H1 (cell line): ENCODE measurements around the gene TBC1D17. TPM values are rescaled to one million over a fixed set of nuclear protein-coding genes. Genes with fewer than 3 reads are reported as not detected.

ENCODE experiments used
- CTCF ChIA-PET: fragments of 300-600 bp; sonication (Branson Sonifier 250); formaldehyde crosslinking; loops from one replicate; lab custom pipeline; 2021; ENCODE audit not compliant: partially characterized antibody; lab: Charles Lee
- POLR2A ChIA-PET: fragments of 300-600 bp; sonication (Branson Sonifier 250); formaldehyde crosslinking; loops from one replicate; lab custom pipeline; 2021; ENCODE audit warnings: inconsistent platforms; ENCODE audit not compliant: partially characterized antibody; lab: Charles Lee
- DNase-seq, 2 experiments: peaks; one replicate each; pipeline versions ENCODE4 v3.0.0 to v3.0.0-alpha.2; 2010 to 2022; ENCODE audit warnings: low spot score in 2 of 2, low read depth in 1 of 2, mixed read lengths in 1 of 2
- FAIRE-seq: peaks from 2 replicates; lab custom pipeline; 2011; peaks lifted over from hg19 to GRCh38; lab: Jason Lieb, UNC
- H2AFZ ChIP-seq: 2 replicates; pipeline ENCODE4 v1.8.1; 2012; ENCODE audit warnings: low read length, inconsistent platforms
- H2AK5ac ChIP-seq: 2 replicates; pipeline ENCODE4 v1.6.1; 2013; ENCODE audit warnings: low read depth, low read length
- H2BK120ac ChIP-seq: replicated peaks from 2 replicates; pipeline ENCODE3; 2013; ENCODE audit warnings: low read depth, low read length, inconsistent platforms
- H2BK12ac ChIP-seq: 2 replicates; pipeline ENCODE4 v1.6.1; 2013; ENCODE audit warnings: low read depth, low read length
- H2BK15ac ChIP-seq: 2 replicates; pipeline ENCODE4 v1.6.1; 2013; ENCODE audit warnings: low read length
- H2BK20ac ChIP-seq: 2 replicates; pipeline ENCODE4 v1.6.1; 2013; ENCODE audit warnings: low read length
- H2BK5ac ChIP-seq: 2 replicates; pipeline ENCODE4 v1.6.1; 2013; ENCODE audit warnings: low read depth, low read length
- H3K14ac ChIP-seq: 2 replicates; pipeline ENCODE4 v1.6.1; 2013; ENCODE audit warnings: inconsistent platforms; ENCODE audit not compliant: insufficient read length
- H3K18ac ChIP-seq: 2 replicates; pipeline ENCODE4 v1.6.1; 2013; ENCODE audit warnings: low read length; ENCODE audit errors: extremely low read depth
- H3K23ac ChIP-seq: 2 replicates; pipeline ENCODE4 v1.6.1; 2013; ENCODE audit warnings: inconsistent platforms; ENCODE audit not compliant: insufficient read length
- H3K23me2 ChIP-seq: 2 replicates; pipeline ENCODE4 v1.6.1; 2013; ENCODE audit warnings: low read depth, low read length
- H3K27ac ChIP-seq: 2 replicates; pipeline ENCODE4 v1.6.1; 2011; ENCODE audit warnings: low read depth, low read length, inconsistent platforms
- H3K27me3 ChIP-seq, 4 experiments: replicated peaks in 1 of 4; 1 replicate in 1 of 4; 2 replicates in 3 of 4; pipeline versions ENCODE4 v1.6.1 to v1.8.1; 2011 to 2013; ENCODE audit warnings: low read length in 3 of 4, mild to moderate bottlenecking in 3 of 4, inconsistent platforms in 2 of 4, mixed read lengths in 2 of 4, moderate library complexity in 1 of 4; ENCODE audit not compliant: control insufficient read depth in 3 of 4, insufficient read depth in 3 of 4; ENCODE audit errors: extremely low read depth in 1 of 4
- H3K36me3 ChIP-seq, 4 experiments: 2 replicates each; pipeline versions ENCODE4 v1.6.1 to v1.8.1; 2011 to 2013; ENCODE audit warnings: mild to moderate bottlenecking in 4 of 4, low read length in 3 of 4, moderate library complexity in 2 of 4, control low read depth in 1 of 4, inconsistent platforms in 1 of 4; ENCODE audit not compliant: insufficient read depth in 4 of 4, control insufficient read depth in 2 of 4
- H3K4ac ChIP-seq: replicated peaks from 2 replicates; pipeline ENCODE3; 2013; ENCODE audit warnings: low read length, low read depth, mixed read lengths, inconsistent platforms; ENCODE audit not compliant: insufficient read length
- H3K4me1 ChIP-seq, 4 experiments: replicated peaks in 1 of 4; 1 replicate in 1 of 4; 2 replicates in 3 of 4; pipeline versions ENCODE4 v1.6.1 to v1.8.1; 2011 to 2013; ENCODE audit warnings: low read length in 3 of 4, inconsistent platforms in 2 of 4, mixed read lengths in 1 of 4; ENCODE audit not compliant: insufficient read depth in 4 of 4, control insufficient read depth in 3 of 4
- H3K4me2 ChIP-seq, 2 experiments: 2 replicates each; pipeline versions ENCODE4 v1.6.1 to v1.8.1; 2011 to 2013; ENCODE audit warnings: low read depth in 2 of 2, low read length in 2 of 2, control low read depth in 1 of 2, inconsistent platforms in 1 of 2, mild to moderate bottlenecking in 1 of 2; ENCODE audit not compliant: insufficient read depth in 1 of 2
- H3K4me3 ChIP-seq, 4 experiments: fragments of 200-600, 300-600 bp in 1 of 4; sonication (generic), shearing (Covaris generic), sonication (Bioruptor Twin) in 1 of 4; 2 replicates each; pipeline versions ENCODE4 v1.5.1 to v1.8.1; 2011 to 2016; ENCODE audit warnings: low read length in 4 of 4, low read depth in 3 of 4, control low read depth in 2 of 4, inconsistent platforms in 2 of 4, mild to moderate bottlenecking in 2 of 4, mixed read lengths in 1 of 4, moderate library complexity in 1 of 4; ENCODE audit not compliant: insufficient read depth in 2 of 4; ENCODE audit errors: extremely low read depth in 1 of 4
- H3K56ac ChIP-seq: replicated peaks from 2 replicates; pipeline ENCODE3; 2013; ENCODE audit warnings: low read depth, mild to moderate bottlenecking, mixed read lengths, low read length, inconsistent platforms; ENCODE audit not compliant: insufficient read length
- H3K79me1 ChIP-seq: 2 replicates; pipeline ENCODE4 v1.6.1; 2013; ENCODE audit warnings: low read depth, low read length, control low read depth
- H3K79me2 ChIP-seq, 2 experiments: 2 replicates each; pipeline versions ENCODE4 v1.6.1 to v1.8.1; 2012 to 2013; ENCODE audit warnings: low read length in 2 of 2, mild to moderate bottlenecking in 2 of 2, inconsistent platforms in 1 of 2; ENCODE audit not compliant: insufficient read depth in 2 of 2, control insufficient read depth in 1 of 2
- H3K9ac ChIP-seq, 4 experiments: replicated peaks in 1 of 4; 1 replicate in 1 of 4; 2 replicates in 3 of 4; pipeline versions ENCODE4 v1.6.1 to v1.8.1; 2011 to 2013; ENCODE audit warnings: low read depth in 3 of 4, low read length in 3 of 4, control low read depth in 2 of 4, mild to moderate bottlenecking in 2 of 4, moderate library complexity in 2 of 4, inconsistent platforms in 1 of 4; ENCODE audit errors: extremely low read depth in 1 of 4
- H3K9me3 ChIP-seq, 2 experiments: 2 replicates each; pipeline versions ENCODE4 v1.6.1 to v1.8.1; 2012 to 2013; ENCODE audit warnings: mild to moderate bottlenecking in 2 of 2, moderate library complexity in 2 of 2, control low read depth in 1 of 2, inconsistent platforms in 1 of 2, low read depth in 1 of 2, low read length in 1 of 2, mixed read lengths in 1 of 2; ENCODE audit not compliant: insufficient read depth in 2 of 2
- H4K20me1 ChIP-seq, 2 experiments: replicated peaks in 1 of 2; 2 replicates each; pipeline versions ENCODE3 to v1.8.1; 2011 to 2013; ENCODE audit warnings: inconsistent platforms in 2 of 2, low read length in 2 of 2, mild to moderate bottlenecking in 1 of 2; ENCODE audit not compliant: insufficient read depth in 2 of 2, control insufficient read depth in 1 of 2
- H4K5ac ChIP-seq: 2 replicates; pipeline ENCODE4 v1.6.1; 2013; ENCODE audit warnings: low read length, low read depth, mixed read lengths, inconsistent platforms; ENCODE audit not compliant: insufficient read length
- H4K8ac ChIP-seq: 2 replicates; pipeline ENCODE4 v1.8.0; 2013; ENCODE audit warnings: mild to moderate bottlenecking, moderate library complexity, low read length, inconsistent platforms; ENCODE audit not compliant: insufficient read depth; ENCODE audit errors: extremely low read depth
- H4K91ac ChIP-seq: replicated peaks from 2 replicates; pipeline ENCODE3; 2013; ENCODE audit warnings: low read length, mixed read lengths, inconsistent platforms; ENCODE audit not compliant: insufficient read length
- ATF3 ChIP-seq: IDR thresholded peaks from 2 replicates; pipeline ENCODE4 v1.6.1; 2011; ENCODE audit warnings: low read depth, mild to moderate bottlenecking, low read length; ENCODE audit not compliant: insufficient read depth
- CEBPB ChIP-seq: IDR thresholded peaks from 2 replicates; pipeline ENCODE4 v1.6.1; 2012; ENCODE audit warnings: low read depth, low read length
- FOSL1 ChIP-seq: IDR thresholded peaks from 2 replicates; pipeline ENCODE4 v1.6.1; 2011; ENCODE audit warnings: mild to moderate bottlenecking, low read depth, low read length, moderate library complexity; ENCODE audit not compliant: insufficient read depth
- KDM4A ChIP-seq: IDR thresholded peaks from one replicate; pipeline ENCODE4 v1.7.1; 2012; ENCODE audit warnings: low read depth, mild to moderate bottlenecking, moderate library complexity, low read length, inconsistent platforms; ENCODE audit not compliant: severe bottlenecking
- MAX ChIP-seq: IDR thresholded peaks from 2 replicates; pipeline ENCODE4 v1.6.1; 2012; ENCODE audit warnings: inconsistent platforms
- NRF1 ChIP-seq: IDR thresholded peaks from 2 replicates; pipeline ENCODE4 v1.6.1; 2011; ENCODE audit warnings: mild to moderate bottlenecking, low read depth, low read length, improper control_type of control experiment
- SIRT6 ChIP-seq: IDR thresholded peaks from one replicate; pipeline ENCODE4 v1.7.1; 2012; ENCODE audit warnings: low read length, inconsistent platforms
- SP1 ChIP-seq: IDR thresholded peaks from 2 replicates; pipeline ENCODE4 v1.6.1; 2011; ENCODE audit warnings: low read depth, low read length
- SP4 ChIP-seq: IDR thresholded peaks from 2 replicates; pipeline ENCODE4 v1.6.1; 2012; ENCODE audit warnings: low read length, inconsistent platforms
- TAF1 ChIP-seq: IDR thresholded peaks from 2 replicates; pipeline ENCODE4 v1.6.1; 2011; ENCODE audit warnings: mild to moderate bottlenecking, low read depth, low read length
- TAF7 ChIP-seq: optimal IDR thresholded peaks from 2 replicates; pipeline ENCODE3; 2011; ENCODE audit warnings: low read depth, mild to moderate bottlenecking, inconsistent platforms, low read length, moderate library complexity, borderline replicate concordance
- TBP ChIP-seq: IDR thresholded peaks from 2 replicates; pipeline ENCODE4 v1.6.1; 2011; ENCODE audit warnings: low read depth, low read length, improper control_type of control experiment
- YY1 ChIP-seq: IDR thresholded peaks from 2 replicates; pipeline ENCODE4 v1.6.1; 2011; ENCODE audit warnings: low read depth, mild to moderate bottlenecking, low read length
- WGBS, 2 experiments: shearing (Covaris generic) in 1 of 2; methylation state at CpG; one replicate each; pipeline versions ENCODE4 v1.1.6 to v1.1.7; 2013 to 2015; ENCODE audit warnings: low lambda C conversion rate in 2 of 2, mixed read lengths in 2 of 2, inconsistent platforms in 1 of 2, low coverage in 1 of 2, missing lambda C conversion rate in 1 of 2; ENCODE audit not compliant: insufficient replicate concordance in 2 of 2, insufficient coverage in 1 of 2, insufficient read length in 1 of 2; ENCODE audit errors: extremely low coverage in 1 of 2, missing lambda C conversion rate in 1 of 2; 5-methylcytosine and 5-hydroxymethylcytosine counted together
- polyA plus RNA-seq, 7 experiments: library from polyadenylated mRNA; depleted of rRNA in 3 of 7; stranded (reverse) in 5 of 7; unstranded in 2 of 7; fragments of >200 nt in 5 of 7; fragments of 200-250 nt in 2 of 7; gene quantifications; 1 replicate in 5 of 7; 2 replicates in 1 of 7; 4 replicates in 1 of 7; pipeline versions ENCODE4 v1.2.1 to v1.2.3, GENCODE V29; 2011 to 2013; ENCODE audit warnings: missing spikeins in 2 of 7, mixed read lengths in 2 of 7
- total RNA-seq: library from RNA; stranded (reverse); fragmentation: NEBNext Ultra II Directional; extraction: Animal tissue kit (Norgen Biotek cat#: 25700); gene quantifications from 2 replicates; pipeline ENCODE4 v1.2.1, GENCODE V29; 2021

Gene TBC1D17
- total and polyA plus RNA-seq, 2 of the 8 experiments (the other 6 are each of a cell fraction or from before 2014, with no cell fraction given): 30.3 to 44.9 TPM

- peak within 1 kb of the TSS; percentile 95 for H4K5ac ChIP-seq
- peak within 1 kb of the TSS; percentile 60 to 96 for H3K4me2 ChIP-seq
- peak within 1 kb of the TSS; percentile 99; the same call in 1 of the 2 replicates for H4K8ac ChIP-seq
- peaks cover 9 to 23% (median 17%) of the 10 kb centered on the region in 4 experiments; a peak in 7 of 8 replicates for H3K36me3 ChIP-seq
- H3K79me2 ChIP-seq: peaks cover 17 to 48% of the 10 kb centered on the region in 2 experiments
- H3K4ac ChIP-seq: peak within 1 kb of the TSS; percentile 85
- peak; percentile 70 to 97 for DNase-seq
- no peak for FAIRE-seq
- H3K14ac ChIP-seq: no peak within 1 kb of the TSS
- H2AK5ac ChIP-seq: peak within 1 kb of the TSS; percentile 91; the same call in 1 of the 2 replicates
- peak within 1 kb of the TSS; percentile 94 for H2BK5ac ChIP-seq
- H3K9ac ChIP-seq: peak within 1 kb of the TSS; percentile 92 to 98 (median 95)
- 1% methylated on average over 36 of the region's 48 CpGs; no CpG with 5 or more reads in 1 of the 2 experiments for WGBS, 2 experiments
- H2AFZ ChIP-seq: peak within 1 kb of the TSS; percentile 14; the same call in 1 of the 2 replicates
- no peak within 1 kb of the TSS for H2BK15ac ChIP-seq
- peak within 1 kb of the TSS; percentile 94 for H3K18ac ChIP-seq
- ChIA-PET CTCF (interaction anchor here (2.0 to 3.2 kb wide), 5 partner anchors 8 to 58 kb away, joined by 7 to 18 read pairs (median 13); no protein-coding TSS in a partner anchor), POLR2A (interaction anchor here (0.7 to 15.1 kb wide), 37 partner anchors 8 to 253 kb away, joined by 3 to 373 read pairs (median 6); partner anchors contain the start of genes AKT1S1, FUZ, IL4I1 and PRMT1)
- peaks cover 9% of the 10 kb centered on the region for H3K79me1 ChIP-seq
- H4K20me1 ChIP-seq: peaks cover 5 to 14% of the 10 kb centered on the region in 2 experiments
- peaks cover 0 to 5% (median under 1%) of the 10 kb centered on the region in 4 experiments; a peak in 3 of 7 replicates for H3K4me1 ChIP-seq
- peak within 1 kb of the TSS; percentile 71 to 91 (median 86) for H3K4me3 ChIP-seq
- H2BK120ac ChIP-seq: peak within 1 kb of the TSS; percentile 59
- no peaks in the 10 kb centered on the region for H3K27me3 ChIP-seq
- peak within 1 kb of the TSS; percentile 84 for H3K56ac ChIP-seq
- H4K91ac ChIP-seq: peak within 1 kb of the TSS; percentile 99
- H3K23me2 ChIP-seq: peaks cover 9% of the 10 kb centered on the region
- peak within 1 kb of the TSS; percentile 96 for H3K27ac ChIP-seq
- H2BK12ac ChIP-seq: peak within 1 kb of the TSS; percentile 79
- no peaks in the 10 kb centered on the region for H3K9me3 ChIP-seq
- H3K23ac ChIP-seq: no peak within 1 kb of the TSS
- H2BK20ac ChIP-seq: no peak within 1 kb of the TSS
- TF ChIP-seq TBP (peak; percentile 92), MAX (peak; percentile 95), ATF3 (no peak), NRF1 (peak; percentile 90), SIRT6 (no peak), KDM4A (peak; percentile 82), SP1 (peak; percentile 10; the same call in 1 of the 2 replicates), YY1 (peak; percentile 39; the same call in 1 of the 2 replicates), CEBPB (no peak), SP4 (no peak), TAF7 (peak; percentile 92), FOSL1 (no peak), TAF1 (peak; percentile 81)
These were observed 51.7 kb downstream of the TBC1D17 start, which contains the start of the genes ATF5 and NUP62 for GRCh38 chr19:49929121-49929610. ATF5 (plus strand) TSS chr19:49929205; CDS start chr19:49930851, 1,646 bp downstream. NUP62 (minus strand) TSS chr19:49929504; CDS start chr19:49909807, 19,697 bp downstream.
